Natural killer cell treated with Interleukin-12 subunit alpha and Interleukin-12 subunit beta and Interleukin-15 and Interleukin-18, amount 100 ng/mL, for 72 hours (primary cell): ENCODE measurements around the gene PAWR. TPM values are rescaled to one million over a fixed set of nuclear protein-coding genes. Genes with fewer than 3 reads are reported as not detected.
A peak's percentile ranks its signal among the peaks of the same experiment; 100 is the strongest.

Source experiments
- ATAC-seq, 2 donors: fragments of 150-1000 bp; cut with Tn5 transposase in 1 of 2; sonication (Bioruptor Pico), chemical (Tn5 transposase) in 1 of 2; 2 replicates each; pipeline ENCODE4 v1.10.0; 2021
- DNase-seq: peaks from one replicate; pipeline ENCODE4 v3.0.0; 2022; ENCODE audit warnings: low spot score
- H3K27ac Mint-ChIP-seq, 2 donors: 1 replicate in 1 of 2; 2 replicates in 1 of 2; pipeline ENCODE4 v1.8.0; 2022; ENCODE audit warnings: mixed read lengths in 2 of 2, mild to moderate bottlenecking in 1 of 2, moderate library complexity in 1 of 2
- H3K27me3 Mint-ChIP-seq, 2 donors: 1 replicate in 1 of 2; 2 replicates in 1 of 2; pipeline ENCODE4 v1.8.0; 2022; ENCODE audit warnings: mixed read lengths in 2 of 2
- H3K36me3 Mint-ChIP-seq: one replicate; pipeline ENCODE4 v1.8.0; 2022; ENCODE audit warnings: mixed read lengths
- H3K4me1 Mint-ChIP-seq, 2 donors: 1 replicate in 1 of 2; 2 replicates in 1 of 2; pipeline ENCODE4 v1.8.0; 2022; ENCODE audit warnings: low read depth in 2 of 2, mixed read lengths in 2 of 2, mild to moderate bottlenecking in 1 of 2
- H3K4me3 Mint-ChIP-seq: one replicate; pipeline ENCODE4 v1.8.0; 2022; ENCODE audit warnings: mixed read lengths
- H3K9me3 Mint-ChIP-seq: 2 replicates; pipeline ENCODE4 v1.8.0; 2022; ENCODE audit warnings: mixed read lengths
- total RNA-seq, 2 donors: library from RNA; stranded (reverse); gene quantifications; one replicate each; pipeline ENCODE4 v1.2.3, GENCODE V29; 2022

PAWR gene
- 10 to 100 TPM in 1 of 2 donors, 1 to 10 TPM in 1; 3.5 to 10.2 TPM for total RNA-seq

- DNase-seq (no peak), ATAC-seq (peak; percentile 64 to 73)
- Mint-ChIP-seq H3K9me3 (no peaks in the 10 kb centered on the region), H3K36me3 (no peaks in the 10 kb centered on the region), H3K4me1 (peaks cover 10 to 15% of the 10 kb centered on the region in 2 donors), H3K4me3 (peak within 1 kb of the TSS; percentile 85), H3K27me3 (peaks cover 22 to 67% of the 10 kb centered on the region in 2 donors), H3K27ac (no peak within 1 kb of the TSS)
These were observed at the start of gene PAWR for GRCh38 chr12:79690638-79691510. PAWR (minus strand) TSS chr12:79690964; CDS start chr12:79690244, 720 bp downstream.

DNA sequence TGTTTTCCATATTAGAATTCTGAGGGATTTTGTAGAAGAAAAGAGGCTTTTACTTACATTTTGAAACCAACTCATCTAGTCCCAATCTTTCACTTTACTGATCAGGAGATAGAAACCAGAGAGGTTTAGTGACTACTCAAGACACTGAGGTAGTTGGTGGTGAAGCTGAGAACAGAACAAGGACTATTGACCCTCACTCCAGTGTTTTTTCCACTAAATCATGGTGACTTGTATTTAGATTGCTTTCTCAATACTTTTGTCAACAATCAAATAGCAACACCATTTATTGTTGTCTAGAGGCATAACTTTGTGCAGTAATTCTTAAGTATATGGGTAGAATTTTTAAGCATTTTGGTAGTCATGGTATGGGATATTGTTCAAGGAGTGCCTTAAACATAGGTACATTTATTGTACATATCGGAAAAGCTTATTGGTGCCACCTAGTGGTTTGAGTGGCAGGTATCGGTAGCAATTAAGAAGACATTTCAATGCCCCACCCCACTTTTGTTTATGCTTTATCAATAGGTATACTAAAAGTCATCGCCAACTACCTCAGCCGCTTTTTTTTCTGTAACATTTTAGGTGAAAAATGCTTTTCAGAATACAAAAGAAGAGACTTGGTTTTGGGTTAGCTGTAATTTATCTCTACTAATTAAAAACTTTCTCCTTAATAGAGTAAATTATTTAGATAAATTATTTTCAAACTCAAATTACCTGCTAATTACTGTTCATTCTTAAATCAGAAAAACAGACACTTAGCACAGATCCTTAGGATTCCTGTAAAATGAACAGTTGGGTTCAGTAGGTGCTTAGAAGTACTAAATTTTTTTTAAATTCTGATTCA lies 47.3 kb upstream of the PAWR start:
- peaks cover 18% of the 10 kb centered on the region in 2 donors for H3K27me3 Mint-ChIP-seq
- no peak overlapping the region for H3K4me3 Mint-ChIP-seq
- H3K9me3 Mint-ChIP-seq = no peaks in the 10 kb centered on the region
- H3K27ac Mint-ChIP-seq = no peak overlapping the region
- DNase-seq (no peak), ATAC-seq (no peak)
- H3K36me3 Mint-ChIP-seq = no peaks in the 10 kb centered on the region
- no peaks in the 10 kb centered on the region for H3K4me1 Mint-ChIP-seq

DNA sequence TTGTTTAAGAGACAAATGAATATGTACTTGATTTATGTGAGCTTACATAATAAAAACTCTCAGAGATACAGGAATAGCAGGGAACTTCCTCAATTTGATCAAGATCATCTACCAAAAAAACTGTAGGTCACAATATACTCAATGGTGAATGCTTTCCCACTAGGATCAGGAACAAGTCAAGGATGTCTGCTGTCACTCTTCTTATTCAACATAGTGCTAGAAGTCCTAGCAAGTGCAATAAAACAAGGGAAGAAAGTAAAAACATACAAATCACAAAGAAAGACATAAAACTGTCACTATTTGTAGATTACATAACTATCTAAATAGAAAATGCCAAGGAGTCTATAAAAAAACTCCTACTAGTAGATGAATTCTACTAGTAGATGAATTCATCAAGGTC lies 41.9 kb upstream of the PAWR start:
- peaks cover 34 to 36% of the 10 kb centered on the region in 2 donors for H3K27me3 Mint-ChIP-seq
- no peaks in the 10 kb centered on the region for H3K9me3 Mint-ChIP-seq
- no peak for ATAC-seq
- no peak overlapping the region for H3K27ac Mint-ChIP-seq
- peaks cover 6% of the 10 kb centered on the region for H3K36me3 Mint-ChIP-seq
- no peak overlapping the region for H3K4me3 Mint-ChIP-seq
- no peaks in the 10 kb centered on the region for H3K4me1 Mint-ChIP-seq
- no peak for DNase-seq

DNA sequence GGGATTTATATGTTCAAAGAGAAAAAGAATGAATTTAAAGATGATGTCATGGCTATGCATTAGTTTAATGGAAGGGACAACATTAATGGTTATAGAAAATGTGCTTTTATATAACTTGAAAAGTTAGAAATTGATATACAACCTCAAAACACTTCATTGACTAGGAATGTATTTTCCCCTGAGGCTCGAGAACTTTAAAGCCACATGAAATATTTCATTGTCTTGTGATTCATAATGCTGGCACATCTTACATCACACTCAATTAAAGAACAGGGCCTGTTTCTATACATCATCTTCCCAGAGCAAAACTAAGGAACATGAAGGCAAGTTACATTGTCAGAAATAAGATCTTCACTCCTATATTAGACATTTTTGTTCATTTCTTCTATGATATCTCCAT lies 35.2 kb upstream of the PAWR start:
- H3K36me3 Mint-ChIP-seq = peaks cover 6% of the 10 kb centered on the region
- no peaks in the 10 kb centered on the region for H3K4me1 Mint-ChIP-seq
- peaks cover 23 to 29% of the 10 kb centered on the region in 2 donors for H3K27me3 Mint-ChIP-seq

GRCh38 chr12:79717006-79717405 lies 26.2 kb upstream of the PAWR start:
- no peak overlapping the region for H3K4me3 Mint-ChIP-seq
- no peaks in the 10 kb centered on the region for H3K4me1 Mint-ChIP-seq
- no peak for ATAC-seq
- H3K27ac Mint-ChIP-seq = no peak overlapping the region
- no peaks in the 10 kb centered on the region for H3K27me3 Mint-ChIP-seq
- H3K9me3 Mint-ChIP-seq = no peaks in the 10 kb centered on the region
- no peak for DNase-seq
- H3K36me3 Mint-ChIP-seq = no peaks in the 10 kb centered on the region

More for the DNA sequence above, 35.2 kb upstream of the PAWR start:
- ATAC-seq = no peak
- DNase-seq = no peak
- no peaks in the 10 kb centered on the region for H3K9me3 Mint-ChIP-seq
- no peak overlapping the region for H3K27ac Mint-ChIP-seq
- no peak overlapping the region for H3K4me3 Mint-ChIP-seq

DNA sequence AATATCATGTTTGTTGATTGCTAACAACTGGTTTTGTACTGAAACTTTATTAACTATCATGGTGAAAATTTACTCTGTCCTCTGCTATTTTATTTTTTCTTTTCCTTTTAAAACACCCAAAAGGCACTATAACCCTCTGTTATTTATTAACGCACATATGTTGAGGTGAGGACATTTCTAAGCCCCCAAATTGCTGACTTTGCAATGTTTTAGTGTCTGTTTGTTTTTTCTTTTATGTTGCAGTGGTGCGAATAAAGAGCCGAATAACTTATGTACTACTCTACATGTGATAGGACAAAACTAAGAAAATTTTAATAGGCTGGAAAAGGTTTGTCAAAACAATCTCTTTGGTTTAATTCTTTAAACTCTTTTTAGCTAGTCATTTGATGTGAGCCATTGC lies 24.5 kb upstream of the PAWR start:
- H3K9me3 Mint-ChIP-seq = no peaks in the 10 kb centered on the region
- no peak for DNase-seq
- H3K36me3 Mint-ChIP-seq = no peaks in the 10 kb centered on the region
- H3K4me1 Mint-ChIP-seq = no peaks in the 10 kb centered on the region
- H3K27ac Mint-ChIP-seq = no peak overlapping the region
- ATAC-seq = no peak
- H3K27me3 Mint-ChIP-seq = no peaks in the 10 kb centered on the region
- no peak overlapping the region for H3K4me3 Mint-ChIP-seq

GRCh38 chr12:79710707-79711483 lies 20.1 kb upstream of the PAWR start:
- Mint-ChIP-seq H3K36me3 (no peaks in the 10 kb centered on the region), H3K27me3 (peaks cover 0 to 2% of the 10 kb centered on the region in 2 donors), H3K27ac (no peak overlapping the region), H3K4me3 (no peak overlapping the region), H3K4me1 (no peaks in the 10 kb centered on the region), H3K9me3 (no peaks in the 10 kb centered on the region)
- DNase-seq (no peak), ATAC-seq (peak; percentile 11 to 31)

DNA sequence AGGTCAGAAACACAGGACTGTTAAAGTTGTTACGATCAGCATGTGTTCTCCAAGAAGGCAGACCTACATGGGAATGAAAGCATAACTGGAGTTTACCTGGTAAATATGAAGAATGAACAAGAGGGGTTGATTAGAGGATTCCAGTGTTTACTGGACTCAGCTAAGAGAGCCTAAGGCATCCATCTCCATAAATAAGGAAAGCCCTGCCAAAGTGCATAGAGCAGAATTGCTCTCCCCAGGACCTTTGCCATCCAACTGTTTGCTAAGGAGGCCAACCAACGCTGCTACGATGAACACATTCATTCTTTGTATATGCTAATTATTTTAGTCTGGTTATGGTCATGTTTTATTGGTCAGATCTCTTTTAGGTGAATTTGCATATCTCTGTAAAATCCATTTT lies 17.1 kb upstream of the PAWR start:
- no peaks in the 10 kb centered on the region for H3K36me3 Mint-ChIP-seq
- H3K27me3 Mint-ChIP-seq = peaks cover 0 to 2% of the 10 kb centered on the region in 2 donors

DNA sequence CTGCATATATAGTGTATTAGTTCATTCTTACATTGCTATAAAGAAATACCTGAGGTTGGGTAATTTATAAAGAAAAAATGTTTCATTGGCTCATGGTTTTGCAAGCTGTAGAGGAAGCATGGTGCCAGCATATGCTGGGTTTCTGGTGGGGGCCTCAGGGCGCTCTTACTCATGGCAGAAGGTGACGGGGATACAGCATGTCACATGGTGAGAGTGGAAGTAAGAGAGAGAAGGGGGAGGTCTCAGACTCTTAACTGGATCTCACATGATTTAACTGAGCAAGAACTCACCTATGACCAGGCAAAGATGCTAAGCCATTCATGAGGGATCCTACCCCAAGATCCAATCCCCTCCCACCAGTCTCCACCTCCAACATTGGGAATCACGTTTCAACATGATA lies 15.9 kb upstream of the PAWR start:
- DNase-seq = no peak
- H3K4me1 Mint-ChIP-seq = no peaks in the 10 kb centered on the region
- H3K27me3 Mint-ChIP-seq = peaks cover 0 to 4% of the 10 kb centered on the region in 2 donors
- ATAC-seq = no peak
- no peaks in the 10 kb centered on the region for H3K9me3 Mint-ChIP-seq
- H3K27ac Mint-ChIP-seq = no peak overlapping the region
- H3K4me3 Mint-ChIP-seq = no peak overlapping the region
- no peaks in the 10 kb centered on the region for H3K36me3 Mint-ChIP-seq

More for the DNA sequence above, 17.1 kb upstream of the PAWR start:
- H3K9me3 Mint-ChIP-seq = no peaks in the 10 kb centered on the region
- H3K4me1 Mint-ChIP-seq = no peaks in the 10 kb centered on the region
- ATAC-seq (no peak), DNase-seq (no peak)
- no peak overlapping the region for H3K4me3 Mint-ChIP-seq
- H3K27ac Mint-ChIP-seq = no peak overlapping the region

DNA sequence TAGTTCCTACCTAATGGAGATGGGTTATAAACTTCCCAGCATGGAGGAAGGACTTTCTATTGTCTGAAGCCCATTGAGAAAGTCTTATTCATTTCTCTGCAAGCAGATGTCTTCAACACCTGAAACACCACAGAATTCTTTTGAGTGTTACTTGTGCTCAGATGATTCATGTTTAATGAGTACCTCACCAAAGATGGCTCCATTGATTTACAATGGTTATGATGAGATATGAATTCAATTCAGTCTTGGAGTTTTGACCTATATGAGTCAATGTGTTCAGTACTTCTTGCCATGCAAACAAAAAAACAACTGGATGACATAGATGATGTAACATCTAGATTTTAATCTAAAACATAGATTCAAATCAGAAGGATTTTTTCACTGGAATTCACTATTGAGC lies 15.4 kb upstream of the PAWR start:
- H3K27ac Mint-ChIP-seq = no peak overlapping the region
- ATAC-seq (no peak), DNase-seq (no peak)
- no peaks in the 10 kb centered on the region for H3K4me1 Mint-ChIP-seq
- H3K36me3 Mint-ChIP-seq = no peaks in the 10 kb centered on the region
- H3K4me3 Mint-ChIP-seq = no peak overlapping the region
- peaks cover 0 to 4% of the 10 kb centered on the region in 2 donors for H3K27me3 Mint-ChIP-seq
- H3K9me3 Mint-ChIP-seq = no peaks in the 10 kb centered on the region

DNA sequence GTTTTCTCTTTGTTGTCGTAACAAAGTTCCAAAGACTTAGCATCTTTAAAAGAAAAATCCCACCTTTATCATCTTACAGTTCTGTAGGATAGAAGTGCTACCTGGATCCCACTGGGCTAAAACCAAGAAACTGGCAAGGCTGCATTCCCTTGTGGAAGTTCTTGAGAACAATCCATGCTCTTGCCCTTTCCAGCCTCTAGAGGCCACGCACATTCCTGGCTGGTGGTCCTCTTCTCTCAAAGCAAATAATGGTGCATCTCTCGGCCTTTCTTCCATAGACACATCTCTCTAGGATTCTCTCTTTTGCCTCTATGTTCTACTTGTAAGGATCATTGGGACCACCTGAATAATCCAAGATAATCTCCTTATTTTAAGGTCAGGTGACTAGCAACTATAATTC lies 8.2 kb upstream of the PAWR start:
- no peak overlapping the region for H3K4me3 Mint-ChIP-seq
- peaks cover 13 to 25% of the 10 kb centered on the region in 2 donors for H3K27me3 Mint-ChIP-seq
- DNase-seq = no peak
- H3K36me3 Mint-ChIP-seq = no peaks in the 10 kb centered on the region
- H3K4me1 Mint-ChIP-seq = no peaks in the 10 kb centered on the region
- no peak overlapping the region for H3K27ac Mint-ChIP-seq
- H3K9me3 Mint-ChIP-seq = no peaks in the 10 kb centered on the region
- no peak for ATAC-seq

DNA sequence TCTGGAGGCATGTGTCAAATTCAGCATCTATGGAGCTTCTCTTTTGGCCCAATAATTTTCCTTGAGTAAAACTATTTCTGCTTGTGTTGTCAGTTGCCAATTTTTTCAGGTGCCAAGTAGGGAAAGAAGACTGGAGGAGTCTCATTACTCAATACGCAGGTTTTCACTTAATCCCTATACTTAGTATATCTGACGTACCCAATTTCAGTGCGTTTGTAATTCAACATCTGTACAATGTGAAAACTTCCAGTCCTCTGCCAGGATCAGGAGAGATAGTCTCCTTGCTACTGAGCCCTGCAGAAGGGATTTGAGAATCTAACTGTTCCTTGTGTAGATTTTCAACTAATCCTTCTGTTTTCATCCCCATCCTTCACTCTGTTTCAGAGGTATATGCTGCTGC lies 5.7 kb upstream of the PAWR start:
- peaks cover 14 to 48% of the 10 kb centered on the region in 2 donors for H3K27me3 Mint-ChIP-seq
- ATAC-seq = no peak
- DNase-seq = no peak
- no peaks in the 10 kb centered on the region for H3K36me3 Mint-ChIP-seq
- H3K4me3 Mint-ChIP-seq = no peak overlapping the region
- H3K9me3 Mint-ChIP-seq = no peaks in the 10 kb centered on the region
- H3K27ac Mint-ChIP-seq = no peak overlapping the region
- H3K4me1 Mint-ChIP-seq = peaks cover under 1 to 1% of the 10 kb centered on the region in 2 donors

GRCh38 chr12:79692860-79693577 lies 2.3 kb upstream of the PAWR start:
- Mint-ChIP-seq H3K4me1 (peaks cover 10 to 15% of the 10 kb centered on the region in 2 donors), H3K4me3 (no peak overlapping the region), H3K27ac (no peak overlapping the region), H3K36me3 (no peaks in the 10 kb centered on the region), H3K9me3 (no peaks in the 10 kb centered on the region), H3K27me3 (peaks cover 23 to 62% of the 10 kb centered on the region in 2 donors)
- ATAC-seq (no peak), DNase-seq (no peak)
